Osteoblast (primary cell): ENCODE results near the gene RSPH4A. TPM values are rescaled to one million over a fixed set of nuclear protein-coding genes. Genes with fewer than 3 reads are reported as not detected.

ENCODE experiments used
- DNase-seq: peaks from one replicate; pipeline ENCODE4 v3.0.0; 2011; ENCODE audit warnings: low spot score, mixed read lengths; ENCODE audit not compliant: insufficient read length; ENCODE audit errors: missing footprints
- H2AFZ ChIP-seq: 2 replicates; pipeline ENCODE4 v1.6.0; 2011; ENCODE audit warnings: mild to moderate bottlenecking, low read length
- H3K27ac ChIP-seq: 2 replicates; pipeline ENCODE4 v1.5.1; 2011; ENCODE audit warnings: mild to moderate bottlenecking, low read depth, low read length, moderate library complexity
- H3K27me3 ChIP-seq: 2 replicates; pipeline ENCODE4 v1.6.0; 2012; ENCODE audit warnings: mild to moderate bottlenecking, control low read depth, inconsistent platforms, low read length, moderate library complexity; ENCODE audit not compliant: insufficient read depth
- H3K36me3 ChIP-seq: 2 replicates; pipeline ENCODE4 v1.5.1; 2011; ENCODE audit warnings: mild to moderate bottlenecking, low read length, control low read depth, moderate library complexity; ENCODE audit not compliant: insufficient read depth
- H3K4me1 ChIP-seq: 2 replicates; pipeline ENCODE4 v1.5.1; 2011; ENCODE audit warnings: mild to moderate bottlenecking, low read length, control low read depth, moderate library complexity; ENCODE audit not compliant: insufficient read depth
- H3K4me2 ChIP-seq: 2 replicates; pipeline ENCODE4 v1.6.0; 2011; ENCODE audit warnings: mild to moderate bottlenecking, low read length; ENCODE audit not compliant: insufficient read depth
- H3K4me3 ChIP-seq: fragments of 200-600 bp; sonication (generic); 3 replicates; pipeline ENCODE4 v1.5.1; 2012; ENCODE audit warnings: mild to moderate bottlenecking, low read length, inconsistent platforms; ENCODE audit not compliant: insufficient read depth
- H3K79me2 ChIP-seq: 2 replicates; pipeline ENCODE4 v1.6.0; 2012; ENCODE audit warnings: mild to moderate bottlenecking, low read length, control low read depth, inconsistent platforms; ENCODE audit not compliant: insufficient read depth
- H3K9me3 ChIP-seq: 2 replicates; pipeline ENCODE4 v1.5.1; 2011; ENCODE audit warnings: low read depth, low read length, control low read depth
- H4K20me1 ChIP-seq: 2 replicates; pipeline ENCODE4 v1.6.0; 2012; ENCODE audit warnings: mild to moderate bottlenecking, low read length, control low read depth; ENCODE audit not compliant: insufficient read depth
- total RNA-seq: library from RNA; depleted of rRNA; stranded (reverse); fragments of >200 nt; gene quantifications from 2 replicates; pipeline ENCODE4 v1.2.3, GENCODE V29; 2012
- TF ChIP-seq, protein P1 (sequence below): IDR thresholded peaks from 2 replicates; pipeline ENCODE4 v1.5.1; 2011; ENCODE audit warnings: mild to moderate bottlenecking, low read depth, low read length, moderate library complexity; ENCODE audit errors: extremely low read depth

Gene RSPH4A
- total RNA-seq, 1 donor, result 0.36 TPM

DNA sequence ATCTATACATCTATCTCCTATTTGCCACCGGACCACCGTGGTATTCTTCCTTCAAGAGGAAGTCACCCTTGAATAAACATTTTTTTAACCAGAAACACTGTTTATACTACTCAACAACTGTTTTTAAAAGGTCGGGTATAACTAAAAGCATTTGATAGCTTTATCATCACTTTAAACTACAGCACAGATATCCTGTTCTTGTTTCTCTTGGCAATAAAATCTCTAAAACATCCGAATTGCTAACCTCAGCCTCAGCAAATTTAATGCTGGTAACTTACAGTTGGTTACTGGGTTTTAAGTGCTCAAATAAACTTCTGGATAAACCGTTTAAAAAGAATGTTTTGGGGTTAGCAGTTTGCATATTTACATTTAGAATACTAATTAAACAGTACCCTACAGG is 31.9 kb downstream of the RSPH4A start:
- no peak overlapping the region for H3K27ac ChIP-seq
- H2AFZ ChIP-seq, result no peak overlapping the region
- DNase-seq, result peak; percentile 4
- peaks cover 14% of the 10 kb centered on the region for H3K4me1 ChIP-seq
- H3K79me2 ChIP-seq, result no peaks in the 10 kb centered on the region
- no peaks in the 10 kb centered on the region for H4K20me1 ChIP-seq
- H3K4me2 ChIP-seq, result peak overlapping the region; percentile 66
- no peaks in the 10 kb centered on the region for H3K9me3 ChIP-seq
- TF ChIP-seq, protein P1, sequence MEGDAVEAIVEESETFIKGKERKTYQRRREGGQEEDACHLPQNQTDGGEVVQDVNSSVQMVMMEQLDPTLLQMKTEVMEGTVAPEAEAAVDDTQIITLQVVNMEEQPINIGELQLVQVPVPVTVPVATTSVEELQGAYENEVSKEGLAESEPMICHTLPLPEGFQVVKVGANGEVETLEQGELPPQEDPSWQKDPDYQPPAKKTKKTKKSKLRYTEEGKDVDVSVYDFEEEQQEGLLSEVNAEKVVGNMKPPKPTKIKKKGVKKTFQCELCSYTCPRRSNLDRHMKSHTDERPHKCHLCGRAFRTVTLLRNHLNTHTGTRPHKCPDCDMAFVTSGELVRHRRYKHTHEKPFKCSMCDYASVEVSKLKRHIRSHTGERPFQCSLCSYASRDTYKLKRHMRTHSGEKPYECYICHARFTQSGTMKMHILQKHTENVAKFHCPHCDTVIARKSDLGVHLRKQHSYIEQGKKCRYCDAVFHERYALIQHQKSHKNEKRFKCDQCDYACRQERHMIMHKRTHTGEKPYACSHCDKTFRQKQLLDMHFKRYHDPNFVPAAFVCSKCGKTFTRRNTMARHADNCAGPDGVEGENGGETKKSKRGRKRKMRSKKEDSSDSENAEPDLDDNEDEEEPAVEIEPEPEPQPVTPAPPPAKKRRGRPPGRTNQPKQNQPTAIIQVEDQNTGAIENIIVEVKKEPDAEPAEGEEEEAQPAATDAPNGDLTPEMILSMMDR, result no peak
- H3K27me3 ChIP-seq, result no peaks in the 10 kb centered on the region
- H3K36me3 ChIP-seq, result peaks cover 19% of the 10 kb centered on the region
- no peak overlapping the region for H3K4me3 ChIP-seq

DNA sequence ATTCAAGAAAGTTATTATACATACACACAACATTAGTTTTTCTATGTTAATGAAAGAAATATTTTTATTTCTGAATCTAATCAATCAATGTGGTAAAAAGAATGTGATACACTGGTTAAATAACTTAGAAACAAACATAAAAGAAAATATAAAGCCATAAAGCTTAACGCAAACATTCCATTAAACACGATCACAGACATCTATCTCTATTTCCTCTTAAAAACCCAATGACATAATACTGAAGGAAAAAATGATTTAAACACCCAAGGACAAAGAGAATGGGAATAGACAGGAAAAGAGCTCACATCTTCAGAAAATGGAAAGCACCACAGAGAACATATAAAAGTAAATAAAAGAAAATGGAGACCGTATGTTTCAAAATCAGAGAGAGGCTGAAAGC is 32.9 kb downstream of the RSPH4A start:
- H3K4me1 ChIP-seq, result peaks cover 14% of the 10 kb centered on the region
- no peak overlapping the region for H2AFZ ChIP-seq
- H3K79me2 ChIP-seq, result no peaks in the 10 kb centered on the region
- peaks cover 19% of the 10 kb centered on the region for H3K36me3 ChIP-seq
- no peaks in the 10 kb centered on the region for H3K9me3 ChIP-seq
- no peak overlapping the region for H3K4me2 ChIP-seq
- TF ChIP-seq, protein P1, result no peak
- no peaks in the 10 kb centered on the region for H3K27me3 ChIP-seq
- no peak for DNase-seq
- H3K4me3 ChIP-seq, result no peak overlapping the region
- H4K20me1 ChIP-seq, result no peaks in the 10 kb centered on the region
- no peak overlapping the region for H3K27ac ChIP-seq

GRCh38 chr6:116651916-116652315 is 35.6 kb downstream of the RSPH4A start:
- Histone ChIP-seq H4K20me1 (no peaks in the 10 kb centered on the region), H2AFZ (no peak overlapping the region), H3K36me3 (peaks cover 19% of the 10 kb centered on the region), H3K4me1 (peaks cover 14% of the 10 kb centered on the region), H3K9me3 (no peaks in the 10 kb centered on the region), H3K79me2 (no peaks in the 10 kb centered on the region), H3K4me3 (no peak overlapping the region), H3K27me3 (no peaks in the 10 kb centered on the region), H3K27ac (no peak overlapping the region), H3K4me2 (no peak overlapping the region)
- DNase-seq, result no peak
- TF ChIP-seq, protein P1, result no peak

DNA sequence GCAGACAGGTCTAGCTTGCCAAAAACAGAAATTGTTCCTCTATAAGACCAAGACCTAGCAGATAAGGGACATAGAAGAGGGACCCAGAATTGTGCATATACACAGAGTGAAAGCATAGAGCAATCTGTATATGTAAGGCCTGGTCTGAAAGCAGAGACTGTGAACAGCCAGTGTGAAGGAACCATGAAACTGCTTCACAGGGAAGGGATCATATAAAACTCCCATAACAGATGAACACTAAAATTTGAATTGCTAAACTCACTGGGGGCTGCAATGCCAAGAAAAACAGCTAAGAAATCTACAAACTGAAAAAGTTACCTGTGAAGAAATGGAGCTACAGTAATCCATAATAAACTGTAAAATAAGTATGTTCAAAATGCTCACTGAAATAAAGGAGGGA is 45.3 kb downstream of the RSPH4A start:
- Histone ChIP-seq H3K4me2 (no peak overlapping the region), H3K27ac (no peak overlapping the region), H4K20me1 (no peaks in the 10 kb centered on the region), H2AFZ (no peak overlapping the region), H3K79me2 (peaks cover 65% of the 10 kb centered on the region), H3K4me3 (no peak overlapping the region), H3K27me3 (no peaks in the 10 kb centered on the region), H3K36me3 (no peaks in the 10 kb centered on the region), H3K4me1 (no peaks in the 10 kb centered on the region), H3K9me3 (no peaks in the 10 kb centered on the region)
- TF ChIP-seq, protein P1, result no peak
- no peak for DNase-seq
